Vagina (tissue), 2 donors: ENCODE results near the gene NCOR1.

Source experiments
- POLR2A ChIP-seq, 2 donors: fragments of 450-650 bp; IDR thresholded peaks; one replicate each; pipeline ENCODE4 v1.6.1; 2017; ENCODE audit warnings: antibody characterized with exemption in 2 of 2, mild to moderate bottlenecking in 2 of 2, moderate library complexity in 2 of 2
- POLR2AphosphoS5 ChIP-seq, 2 donors: sonication (generic); formaldehyde crosslinking; IDR thresholded peaks; one replicate each; pipeline ENCODE4 v1.9.0; 2017; ENCODE audit warnings: antibody characterized with exemption in 2 of 2, mild to moderate bottlenecking in 2 of 2, low read depth in 1 of 2; ENCODE audit not compliant: insufficient read depth in 1 of 2
- TF ChIP-seq, protein P1 (sequence below), 3 experiments: fragments of 450-650 bp in 2 of 3; fragments of 200-600 bp in 1 of 3; sonication (generic) in 1 of 3; IDR thresholded peaks; one replicate each; pipeline ENCODE4 v1.5.1; 2017 to 2019; ENCODE audit warnings: antibody characterized with exemption in 3 of 3, mild to moderate bottlenecking in 2 of 3, moderate library complexity in 2 of 3

DNA sequence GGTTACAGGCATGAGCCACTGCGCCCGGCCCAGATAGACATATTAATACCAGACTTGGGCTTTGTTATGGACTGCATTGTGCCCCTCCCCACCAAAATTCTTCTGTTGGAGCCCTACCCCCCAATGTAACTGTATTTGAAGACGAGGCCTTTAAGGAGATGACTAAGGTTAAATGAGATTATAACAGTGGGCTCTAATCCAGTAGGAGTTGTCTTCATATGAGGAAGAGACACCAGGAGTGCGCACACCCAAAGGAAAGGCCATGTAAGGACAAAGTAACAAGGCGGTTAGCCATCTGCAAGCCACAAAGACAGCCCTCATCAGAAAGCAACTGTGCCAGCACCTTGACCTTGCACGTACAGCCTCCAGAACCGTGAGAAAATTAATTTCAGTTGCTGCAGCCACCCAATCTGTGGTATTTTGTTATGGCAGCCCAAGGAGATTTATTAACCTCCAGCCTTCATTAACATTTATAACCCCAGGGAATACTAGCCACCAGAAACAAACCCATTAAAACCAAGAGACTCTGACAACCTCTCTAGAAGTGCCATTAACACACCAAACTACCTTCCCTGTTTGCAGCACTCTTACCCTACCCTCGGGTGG is 108.1 kb downstream of the NCOR1 start:
- TF ChIP-seq POLR2A (IDR thresholded peaks at IDR 0.05) (no peak), POLR2AphosphoS5 (IDR thresholded peaks at IDR 0.05; ENCODE audit: insufficient read depth in 1 of 2, low read depth in 1 of 2) (no peak)
- TF ChIP-seq, protein P1, sequence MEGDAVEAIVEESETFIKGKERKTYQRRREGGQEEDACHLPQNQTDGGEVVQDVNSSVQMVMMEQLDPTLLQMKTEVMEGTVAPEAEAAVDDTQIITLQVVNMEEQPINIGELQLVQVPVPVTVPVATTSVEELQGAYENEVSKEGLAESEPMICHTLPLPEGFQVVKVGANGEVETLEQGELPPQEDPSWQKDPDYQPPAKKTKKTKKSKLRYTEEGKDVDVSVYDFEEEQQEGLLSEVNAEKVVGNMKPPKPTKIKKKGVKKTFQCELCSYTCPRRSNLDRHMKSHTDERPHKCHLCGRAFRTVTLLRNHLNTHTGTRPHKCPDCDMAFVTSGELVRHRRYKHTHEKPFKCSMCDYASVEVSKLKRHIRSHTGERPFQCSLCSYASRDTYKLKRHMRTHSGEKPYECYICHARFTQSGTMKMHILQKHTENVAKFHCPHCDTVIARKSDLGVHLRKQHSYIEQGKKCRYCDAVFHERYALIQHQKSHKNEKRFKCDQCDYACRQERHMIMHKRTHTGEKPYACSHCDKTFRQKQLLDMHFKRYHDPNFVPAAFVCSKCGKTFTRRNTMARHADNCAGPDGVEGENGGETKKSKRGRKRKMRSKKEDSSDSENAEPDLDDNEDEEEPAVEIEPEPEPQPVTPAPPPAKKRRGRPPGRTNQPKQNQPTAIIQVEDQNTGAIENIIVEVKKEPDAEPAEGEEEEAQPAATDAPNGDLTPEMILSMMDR (IDR thresholded peaks at IDR 0.05): no peak
